PC-9 (cell line): ENCODE results near the gene ANLN. TPM values are rescaled to one million over a fixed set of nuclear protein-coding genes. Genes with fewer than 3 reads are reported as not detected.

Source experiments
- BruUV-seq: library from RNA; stranded (reverse); fragments of 400-500 nt; replicated peaks from 2 replicates; lab custom pipeline; 2021; lab: Mats Ljungman, UMichigan
- CTCF ChIA-PET: fragments of 300-600 bp; sonication (Branson Sonifier 250); formaldehyde crosslinking; loops from one replicate; lab custom pipeline; 2022; ENCODE audit warnings: antibody characterized with exemption; lab: Charles Lee
- POLR2A ChIA-PET: fragments of 300-600 bp; sonication (Branson Sonifier 250); formaldehyde crosslinking; loops from one replicate; lab custom pipeline; 2022; ENCODE audit warnings: antibody characterized with exemption; ENCODE audit not compliant: unreplicated experiment; lab: Charles Lee
- DNase-seq, 2 experiments: peaks; one replicate each; pipeline versions ENCODE4 v3.0.0 to v3.0.0-alpha.2; 2015 to 2022; ENCODE audit warnings: mixed read lengths in 1 of 2
- H2AFZ ChIP-seq: fragments of 200-600 bp; sonication (generic); 2 replicates; pipeline ENCODE4 v1.8.1; 2017; ENCODE audit warnings: antibody characterized with exemption
- H3F3A ChIP-seq: fragments of 200-600 bp; sonication (generic); 2 replicates; pipeline ENCODE4 v1.8.1; 2017; ENCODE audit warnings: antibody characterized with exemption, mild to moderate bottlenecking, low read depth; ENCODE audit not compliant: insufficient read depth
- H3K27ac ChIP-seq: fragments of 200-600 bp; sonication (generic); 2 replicates; pipeline ENCODE4 v1.6.1; 2016; ENCODE audit warnings: mixed run types
- H3K27me3 ChIP-seq: fragments of 200-600 bp; sonication (generic); 2 replicates; pipeline ENCODE4 v1.6.1; 2016; ENCODE audit warnings: low read depth, mixed run types; ENCODE audit not compliant: insufficient read depth
- H3K36me3 ChIP-seq: fragments of 200-600 bp; sonication (generic); 2 replicates; pipeline ENCODE4 v1.6.1; 2016; ENCODE audit warnings: low read depth, mixed run types
- H3K4me1 ChIP-seq: fragments of 200-600 bp; sonication (generic); replicated peaks from 2 replicates; pipeline ENCODE4 v1.6.1; 2016; ENCODE audit warnings: mixed run types; ENCODE audit not compliant: insufficient read depth
- H3K4me2 ChIP-seq: fragments of 200-600 bp; sonication (generic); 2 replicates; pipeline ENCODE4 v1.6.1; 2017; ENCODE audit warnings: mixed run types
- H3K4me3 ChIP-seq: fragments of 200-600 bp; sonication (generic); 2 replicates; pipeline ENCODE4 v1.6.1; 2016; ENCODE audit warnings: mixed run types
- H3K79me2 ChIP-seq: fragments of 200-600 bp; sonication (generic); 2 replicates; pipeline ENCODE4 v1.6.1; 2017; ENCODE audit warnings: low read depth, mixed run types
- H3K9me2 ChIP-seq: fragments of 200-600 bp; sonication (generic); 2 replicates; pipeline ENCODE4 v1.8.1; 2017; ENCODE audit warnings: mild to moderate bottlenecking; ENCODE audit not compliant: insufficient read depth
- H3K9me3 ChIP-seq: fragments of 200-600 bp; sonication (generic); 2 replicates; pipeline ENCODE4 v1.8.1; 2016; ENCODE audit warnings: low read depth; ENCODE audit not compliant: insufficient read depth
- H4K20me1 ChIP-seq: fragments of 200-600 bp; sonication (generic); 2 replicates; pipeline ENCODE4 v1.8.1; 2017; ENCODE audit not compliant: insufficient read depth
- CTCF ChIP-seq: fragments of 200-600 bp; sonication (generic); conservative IDR thresholded peaks from 2 replicates; pipeline ENCODE4 v1.6.1; 2017; ENCODE audit warnings: mixed run types, antibody characterized with exemption, mild to moderate bottlenecking, moderate library complexity
- EZH2 ChIP-seq: fragments of 200-600 bp; sonication (generic); IDR thresholded peaks from 2 replicates; pipeline ENCODE4 v1.8.0; 2017; ENCODE audit warnings: antibody characterized with exemption, low read depth
- intact Hi-C: fragments of 100-400 bp; cut with micrococcal nuclease; formaldehyde crosslinking; loops from one replicate; pipeline ENCODE4 v1.10.0; 2022; ENCODE audit not compliant: unreplicated experiment
- total RNA-seq: library from RNA; stranded (reverse); gene quantifications from 2 replicates; pipeline ENCODE4 v1.2.3, GENCODE V29; 2021

ANLN gene
- total RNA-seq, 1 experiment from 2014 or later, result 262 TPM

- Histone ChIP-seq H3K4me1 (no peaks in the 10 kb centered on the region), H3K27ac (no peak overlapping the region), H3K36me3 (peaks cover 66% of the 10 kb centered on the region), H3K9me2 (no peaks in the 10 kb centered on the region), H3K9me3 (no peaks in the 10 kb centered on the region), H2AFZ (no peak overlapping the region), H3F3A (peaks cover 15% of the 10 kb centered on the region; the same call in 1 of the 2 replicates), H3K27me3 (no peaks in the 10 kb centered on the region), H3K4me3 (no peak overlapping the region), H3K4me2 (no peak overlapping the region), H4K20me1 (peaks cover 6% of the 10 kb centered on the region; the same call in 1 of the 2 replicates), H3K79me2 (peaks cover 48% of the 10 kb centered on the region)
- no peak for DNase-seq
- ChIA-PET CTCF (no interaction called here), POLR2A (no interaction called here)
- no TSS peak for BruUV-seq
- TF ChIP-seq CTCF (no peak), EZH2 (no peak)
- intact Hi-C loops, result loop anchor here (2.0 kb wide), 1 partner anchor 14 kb away; no protein-coding TSS in a partner anchor
These were observed 19.5 kb downstream of the ANLN start for GRCh38 chr7:36409180-36409579.

- intact Hi-C loops, result no loop called here
- H3K27ac ChIP-seq, result no peak overlapping the region
These were observed 25.5 kb downstream of the ANLN start for GRCh38 chr7:36415144-36415543.

GRCh38 chr7:36416251-36416650 is 26.6 kb downstream of the ANLN start:
- peaks cover 63% of the 10 kb centered on the region for H3K36me3 ChIP-seq
- no peaks in the 10 kb centered on the region for H3K4me1 ChIP-seq
- no peak overlapping the region for H2AFZ ChIP-seq
- H3K27ac ChIP-seq, result no peak overlapping the region
- DNase-seq, result no peak
- ChIA-PET POLR2A (no interaction called here), CTCF (no interaction called here)
- H3K27me3 ChIP-seq, result no peaks in the 10 kb centered on the region
- 0 out of 2 replicates have a peak, but pooled peaks cover 4% of the 10 kb centered on the region for H3K79me2 ChIP-seq
- peaks cover 6% of the 10 kb centered on the region; the same call in 1 of the 2 replicates for H4K20me1 ChIP-seq
- BruUV-seq, result no TSS peak
- TF ChIP-seq EZH2 (no peak), CTCF (no peak)
- no peak overlapping the region for H3K4me3 ChIP-seq
- H3K4me2 ChIP-seq, result no peak overlapping the region
- H3F3A ChIP-seq, result peaks cover 37% of the 10 kb centered on the region
- intact Hi-C loops, result no loop called here
- H3K9me2 ChIP-seq, result no peaks in the 10 kb centered on the region
- H3K9me3 ChIP-seq, result no peaks in the 10 kb centered on the region

More at GRCh38 chr7:36415144-36415543, 25.5 kb downstream of the ANLN start:
- H3K79me2 ChIP-seq, result 0 out of 2 replicates have a peak, but pooled peaks cover 4% of the 10 kb centered on the region
- H4K20me1 ChIP-seq, result peaks cover 6% of the 10 kb centered on the region; the same call in 1 of the 2 replicates
- H3F3A ChIP-seq, result peaks cover 27% of the 10 kb centered on the region
- H3K4me3 ChIP-seq, result no peak overlapping the region
- CTCF ChIA-PET, result no interaction called here
- H3K9me3 ChIP-seq, result no peaks in the 10 kb centered on the region
- no peak overlapping the region for H3K4me2 ChIP-seq
- no peak overlapping the region for H2AFZ ChIP-seq
- H3K27me3 ChIP-seq, result no peaks in the 10 kb centered on the region
- no peak for TF ChIP-seq CTCF
- TF ChIP-seq EZH2, result no peak
- no peaks in the 10 kb centered on the region for H3K4me1 ChIP-seq
- no peaks in the 10 kb centered on the region for H3K9me2 ChIP-seq
- DNase-seq, result no peak
- peaks cover 67% of the 10 kb centered on the region for H3K36me3 ChIP-seq
- POLR2A ChIA-PET, result no interaction called here
- no TSS peak for BruUV-seq
